Osteocyte (in vitro differentiated cells): ENCODE data around the gene NCOA5. TPM values are rescaled to one million over a fixed set of nuclear protein-coding genes. Genes with fewer than 3 reads are reported as not detected.

Source experiments
- DNase-seq: peaks from one replicate; pipeline ENCODE4 v3.0.0; 2021; ENCODE audit warnings: mixed read lengths; ENCODE audit not compliant: unreplicated experiment; ENCODE audit errors: extremely low spot score
- H3K27ac Mint-ChIP-seq: one replicate; pipeline ENCODE4 v1.8.0; 2021; ENCODE audit warnings: mild to moderate bottlenecking, mixed read lengths; ENCODE audit not compliant: unreplicated experiment
- H3K27me3 Mint-ChIP-seq: one replicate; pipeline ENCODE4 v1.8.0; 2021; ENCODE audit warnings: mixed read lengths; ENCODE audit not compliant: unreplicated experiment
- H3K36me3 Mint-ChIP-seq: one replicate; pipeline ENCODE4 v1.8.0; 2021; ENCODE audit warnings: mixed read lengths; ENCODE audit not compliant: unreplicated experiment
- H3K4me1 Mint-ChIP-seq: one replicate; pipeline ENCODE4 v1.8.0; 2021; ENCODE audit warnings: mixed read lengths; ENCODE audit not compliant: unreplicated experiment
- H3K4me3 Mint-ChIP-seq: one replicate; pipeline ENCODE4 v1.8.0; 2021; ENCODE audit warnings: mild to moderate bottlenecking, moderate library complexity, mixed read lengths; ENCODE audit not compliant: unreplicated experiment
- H3K9me3 Mint-ChIP-seq: one replicate; pipeline ENCODE4 v1.8.0; 2021; ENCODE audit warnings: mixed read lengths; ENCODE audit not compliant: unreplicated experiment
- CTCF ChIP-seq: fragments of 200-600 bp; sonication (generic); IDR thresholded peaks from 2 replicates; pipeline ENCODE4 v1.5.0; 2021; ENCODE audit warnings: antibody characterized with exemption, mild to moderate bottlenecking, moderate library complexity
- total RNA-seq: library from RNA; stranded (reverse); gene quantifications from 2 replicates; pipeline ENCODE4 v1.2.1, GENCODE V29; 2021

Gene NCOA5
- total RNA-seq, 1 donor from 2014 or later: 39.0 TPM

- Mint-ChIP-seq H3K27ac (no peak overlapping the region), H3K9me3 (no peaks in the 10 kb centered on the region), H3K36me3 (no peaks in the 10 kb centered on the region), H3K4me3 (no peak overlapping the region), H3K27me3 (peaks cover 55% of the 10 kb centered on the region), H3K4me1 (peaks cover 7% of the 10 kb centered on the region)
- no peak for TF ChIP-seq CTCF
- no peak for DNase-seq
Observed at GRCh38 chr20:46025376-46025783, 64.4 kb downstream of the NCOA5 start.

- no peaks in the 10 kb centered on the region for H3K36me3 Mint-ChIP-seq
- no peak for TF ChIP-seq CTCF
- no peak for DNase-seq
- no peaks in the 10 kb centered on the region for H3K9me3 Mint-ChIP-seq
- H3K4me1 Mint-ChIP-seq: peaks cover 7% of the 10 kb centered on the region
- no peak overlapping the region for H3K27ac Mint-ChIP-seq
- H3K4me3 Mint-ChIP-seq: no peak overlapping the region
- H3K27me3 Mint-ChIP-seq: peaks cover 52% of the 10 kb centered on the region
Observed at GRCh38 chr20:46023999-46024398, 65.8 kb downstream of the NCOA5 start.

- no peak for DNase-seq
- H3K9me3 Mint-ChIP-seq: no peaks in the 10 kb centered on the region
- no peak overlapping the region for H3K4me3 Mint-ChIP-seq
- peaks cover 7% of the 10 kb centered on the region for H3K4me1 Mint-ChIP-seq
- H3K27ac Mint-ChIP-seq: no peak overlapping the region
- H3K27me3 Mint-ChIP-seq: peaks cover 54% of the 10 kb centered on the region
- no peaks in the 10 kb centered on the region for H3K36me3 Mint-ChIP-seq
- TF ChIP-seq CTCF: no peak
Observed at GRCh38 chr20:46023148-46023484, 66.6 kb downstream of the NCOA5 start.

GRCh38 chr20:46022411-46023147 is 67.2 kb downstream of the NCOA5 start:
- Mint-ChIP-seq H3K27me3 (peaks cover 55% of the 10 kb centered on the region), H3K4me3 (peak overlapping the region; percentile 27), H3K36me3 (no peaks in the 10 kb centered on the region), H3K27ac (no peak overlapping the region), H3K4me1 (peaks cover 7% of the 10 kb centered on the region), H3K9me3 (no peaks in the 10 kb centered on the region)
- TF ChIP-seq CTCF: peak; percentile 52
- no peak for DNase-seq

- Mint-ChIP-seq H3K9me3 (no peaks in the 10 kb centered on the region), H3K27me3 (peaks cover 61% of the 10 kb centered on the region), H3K4me3 (peak overlapping the region; percentile 68), H3K36me3 (no peaks in the 10 kb centered on the region), H3K4me1 (peaks cover 7% of the 10 kb centered on the region), H3K27ac (no peak overlapping the region)
- no peak for DNase-seq
- no peak for TF ChIP-seq CTCF
Observed at GRCh38 chr20:46021361-46022359, 68.1 kb downstream of the NCOA5 start.
